T follicular helper cell (primary cell): Measurements from ENCODE around the gene CNGB1.
"Not testable (repeated sequence)": the region's sequence is repeated elsewhere in the genome, so short reads cannot be mapped to it uniquely, and the experiment has no call there.

ENCODE experiments used
- DNase-seq: peaks from one replicate; pipeline ENCODE4 v3.0.0-alpha.2; 2020; ENCODE audit warnings: low read depth

CNGB1 gene

GRCh38 chr16:57929250-57929649 lies 41.7 kb downstream of the CNGB1 start:
- no peak for DNase-seq

DNA sequence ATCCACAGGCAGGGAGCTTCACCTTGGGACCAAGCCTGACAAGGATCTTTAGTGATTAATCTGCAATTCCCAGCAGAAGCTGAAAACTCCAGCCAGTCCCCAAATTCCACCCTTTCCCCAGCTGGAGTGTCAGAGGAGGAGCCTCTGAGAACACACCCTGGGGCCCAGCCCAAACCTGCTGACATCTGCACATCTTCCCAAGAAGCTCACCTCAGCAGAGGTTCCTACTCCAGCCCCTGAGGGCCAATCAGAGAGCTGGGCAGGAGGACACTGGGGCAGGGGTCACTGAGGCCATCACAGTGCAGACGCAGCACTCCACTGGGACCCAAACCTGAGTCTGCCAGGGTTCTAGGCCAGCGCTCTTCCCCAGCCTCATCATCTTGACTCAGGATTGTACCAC lies 44.9 kb downstream of the CNGB1 start:
- DNase-seq, result no peak

DNA sequence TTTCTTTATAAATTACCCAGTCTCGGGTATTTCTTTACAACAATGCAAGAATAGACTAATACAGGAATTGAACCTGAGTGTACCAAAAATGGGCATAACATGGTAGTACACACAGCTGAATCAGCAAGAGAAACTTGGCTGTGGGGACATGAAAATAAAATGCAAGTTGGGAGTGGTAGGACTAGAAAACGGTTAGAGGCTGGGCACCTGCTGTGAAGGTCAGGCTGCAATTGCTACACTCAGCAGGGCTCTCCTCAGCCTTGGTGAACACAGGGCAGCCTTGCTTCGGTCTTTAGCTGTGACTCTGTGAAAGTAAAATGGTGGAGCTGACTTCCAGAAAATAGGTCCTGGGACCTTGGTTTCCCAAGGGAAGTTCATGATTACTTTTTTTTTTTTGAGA lies 45.6 kb downstream of the CNGB1 start:
- DNase-seq, result no peak

DNA sequence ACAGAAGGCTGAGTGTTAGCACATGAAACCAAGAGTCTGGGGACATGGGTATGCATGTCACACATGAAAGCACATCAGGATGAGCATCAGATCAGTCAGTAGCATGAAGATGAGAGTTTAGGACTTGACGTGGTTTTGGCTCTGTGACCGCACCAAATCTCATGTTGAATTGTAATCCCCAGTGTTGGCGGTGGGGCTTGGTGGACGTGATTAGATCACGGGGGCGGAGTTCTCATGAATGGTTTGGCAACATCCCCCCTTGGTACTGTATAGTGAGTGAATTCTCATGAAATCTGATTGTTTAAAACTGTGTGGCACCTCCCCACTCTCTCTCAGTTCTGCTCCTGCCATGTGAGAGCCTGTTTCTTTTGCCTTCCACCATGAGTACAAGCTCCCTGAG lies 46.4 kb downstream of the CNGB1 start:
- no peak for DNase-seq

DNA sequence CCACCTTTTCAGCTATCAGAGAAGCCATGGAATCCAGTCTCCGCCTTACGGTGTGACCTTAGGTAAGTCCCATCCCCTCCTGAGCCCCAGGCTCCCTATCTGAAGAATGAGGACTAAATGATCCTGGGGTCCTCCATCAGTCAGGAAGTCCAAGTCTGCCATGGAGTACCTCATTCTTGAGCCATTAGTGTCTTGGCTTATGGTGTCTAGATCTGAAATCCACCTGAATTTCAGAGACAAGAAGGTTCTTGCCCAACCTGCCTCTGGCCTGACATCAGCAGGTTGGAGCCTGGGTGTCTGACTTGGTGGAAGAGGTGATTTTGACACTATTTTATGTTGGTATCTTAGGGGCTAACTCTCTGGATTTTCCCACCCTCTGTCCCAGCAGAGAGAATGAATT lies 47.1 kb downstream of the CNGB1 start:
- DNase-seq, result no peak

- no peak for DNase-seq
Measured at GRCh38 chr16:57923418-57923817, 47.5 kb downstream of the CNGB1 start.

DNA sequence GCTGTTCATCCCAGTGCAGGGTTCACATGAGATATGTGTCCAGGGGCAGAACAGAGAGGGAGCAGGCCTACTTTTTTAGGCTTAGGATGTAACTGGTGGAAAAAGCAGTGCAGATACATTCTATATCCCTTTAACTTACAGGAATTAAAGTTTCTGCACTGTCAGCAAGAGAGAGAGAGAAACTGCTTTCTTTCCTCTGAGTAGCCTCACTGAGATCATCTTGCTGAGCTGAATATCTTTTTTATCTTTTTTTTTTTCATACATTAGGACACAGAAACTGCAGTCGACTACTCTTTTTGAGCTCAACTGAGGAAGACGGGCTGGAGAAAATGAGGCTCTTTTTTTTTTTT lies 50.1 kb downstream of the CNGB1 start:
- DNase-seq, result no peak

DNA sequence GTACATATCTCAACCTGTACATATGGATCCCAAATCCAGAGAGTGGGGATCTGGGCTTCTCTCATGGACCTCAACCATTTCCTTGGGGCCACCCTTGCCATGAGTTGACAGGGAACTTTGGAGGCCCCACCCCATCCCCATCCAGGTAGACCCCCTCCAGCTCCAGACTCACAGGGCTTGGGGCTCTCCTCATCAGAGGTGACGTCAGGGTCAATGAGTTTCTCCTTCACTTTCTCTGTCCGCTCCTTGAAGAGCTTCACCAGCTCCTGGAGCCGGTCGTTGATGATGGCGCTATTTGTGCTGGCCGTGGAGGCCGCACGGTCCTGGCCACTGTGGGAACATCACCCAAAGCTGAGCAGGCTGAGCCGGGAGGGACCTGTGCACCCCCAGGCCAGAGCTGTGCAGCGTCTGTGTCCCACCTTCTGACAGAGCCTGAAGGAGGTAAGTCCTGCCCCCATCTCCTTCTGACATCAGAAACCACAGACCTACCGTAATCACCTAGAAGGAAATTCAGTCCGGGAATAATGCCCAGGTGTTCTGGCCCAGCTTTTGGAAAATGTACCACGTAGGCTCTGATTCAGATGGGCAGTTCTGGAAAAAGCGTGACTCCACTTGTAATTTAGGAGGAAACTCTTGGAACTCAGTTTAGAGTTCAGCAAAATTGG lies 50.6 kb downstream of the CNGB1 start:
- no peak for DNase-seq

- DNase-seq, result no peak
Measured at GRCh38 chr16:57918994-57919393, 51.9 kb downstream of the CNGB1 start.

DNA sequence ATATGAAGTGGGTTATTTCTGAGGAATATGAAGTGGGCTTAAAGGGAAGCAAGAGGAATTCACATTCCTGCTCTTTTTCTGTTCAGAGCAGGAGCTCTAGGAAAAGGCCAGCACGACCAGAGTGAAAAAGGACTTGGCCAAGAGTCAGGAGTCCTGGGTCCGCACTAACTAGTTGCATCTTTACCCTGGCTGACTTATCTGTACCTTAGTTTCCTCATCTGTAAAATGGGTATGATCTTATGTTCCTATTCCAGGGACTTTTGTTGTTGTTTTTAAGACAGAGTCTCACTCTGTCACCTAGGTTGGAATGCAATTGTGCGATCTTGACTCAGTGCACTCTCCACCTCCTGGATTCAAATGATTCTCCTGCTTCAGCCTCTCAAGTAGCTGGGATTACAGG lies 52.5 kb downstream of the CNGB1 start:
- DNase-seq, result no peak

GRCh38 chr16:57917929-57918328 lies 53.0 kb downstream of the CNGB1 start:
- DNase-seq, result not testable (repeated sequence)

GRCh38 chr16:57917489-57917888 lies 53.4 kb downstream of the CNGB1 start:
- not testable (repeated sequence) for DNase-seq

- DNase-seq, result no peak
Measured at GRCh38 chr16:57916735-57917438, 54.0 kb downstream of the CNGB1 start.

DNA sequence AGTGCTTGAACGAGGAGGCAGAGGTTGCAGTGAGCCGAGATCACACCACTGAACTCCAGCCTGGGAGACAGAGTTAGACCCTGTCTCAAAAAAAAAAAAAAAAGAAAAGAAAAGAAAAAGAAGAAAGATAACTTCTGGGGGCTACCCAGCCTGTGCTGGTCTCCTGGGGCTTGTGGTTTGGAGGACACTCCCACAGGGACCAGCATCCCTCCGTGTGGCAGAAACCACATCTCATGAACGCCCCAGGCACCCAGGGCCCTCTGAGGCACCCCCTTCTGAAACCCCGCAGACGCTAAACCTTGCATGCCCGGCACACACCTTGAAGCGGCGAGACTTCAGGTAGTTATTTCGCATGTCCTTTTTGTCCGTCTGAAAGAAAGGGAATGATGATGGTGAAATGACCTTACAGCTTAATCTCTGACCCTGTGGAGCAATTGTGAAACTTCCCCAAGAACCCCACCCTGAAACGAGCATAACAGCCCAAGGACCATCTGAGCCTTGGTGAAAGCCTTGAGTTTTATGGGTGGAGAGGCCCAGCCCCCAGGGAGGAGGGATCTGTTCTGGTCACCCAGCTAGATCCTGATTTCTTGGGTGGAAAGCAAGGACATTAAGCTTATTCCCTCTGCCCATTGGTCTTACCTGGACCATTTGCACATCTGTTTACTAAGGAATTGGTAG lies 55.0 kb downstream of the CNGB1 start:
- no peak for DNase-seq

GRCh38 chr16:57915267-57915666 lies 55.7 kb downstream of the CNGB1 start:
- no peak for DNase-seq

- no peak for DNase-seq
Measured at GRCh38 chr16:57914244-57915173, 56.4 kb downstream of the CNGB1 start.

GRCh38 chr16:57912529-57913260 lies 58.2 kb downstream of the CNGB1 start:
- no peak for DNase-seq

GRCh38 chr16:57911743-57912142 lies 59.2 kb downstream of the CNGB1 start:
- DNase-seq, result no peak

DNA sequence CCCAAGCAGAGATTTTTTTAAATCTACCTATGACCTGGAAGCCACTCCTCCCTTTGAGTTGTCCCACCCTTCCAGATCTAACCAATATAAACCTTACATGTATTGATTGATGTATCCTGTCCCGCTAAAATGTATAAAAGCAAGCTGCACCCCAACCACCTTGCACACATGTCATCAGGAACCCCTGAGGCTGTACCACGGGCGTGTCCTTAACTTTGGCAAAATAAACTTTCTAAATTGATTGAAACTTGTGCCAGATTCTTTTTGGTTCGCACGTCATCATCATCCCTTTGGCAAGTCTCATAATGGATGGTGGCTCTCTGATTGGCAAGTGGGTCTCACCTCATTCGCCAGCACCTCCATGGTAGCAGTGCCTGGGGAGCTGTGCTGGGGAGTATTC lies 60.2 kb downstream of the CNGB1 start:
- DNase-seq, result no peak

DNA sequence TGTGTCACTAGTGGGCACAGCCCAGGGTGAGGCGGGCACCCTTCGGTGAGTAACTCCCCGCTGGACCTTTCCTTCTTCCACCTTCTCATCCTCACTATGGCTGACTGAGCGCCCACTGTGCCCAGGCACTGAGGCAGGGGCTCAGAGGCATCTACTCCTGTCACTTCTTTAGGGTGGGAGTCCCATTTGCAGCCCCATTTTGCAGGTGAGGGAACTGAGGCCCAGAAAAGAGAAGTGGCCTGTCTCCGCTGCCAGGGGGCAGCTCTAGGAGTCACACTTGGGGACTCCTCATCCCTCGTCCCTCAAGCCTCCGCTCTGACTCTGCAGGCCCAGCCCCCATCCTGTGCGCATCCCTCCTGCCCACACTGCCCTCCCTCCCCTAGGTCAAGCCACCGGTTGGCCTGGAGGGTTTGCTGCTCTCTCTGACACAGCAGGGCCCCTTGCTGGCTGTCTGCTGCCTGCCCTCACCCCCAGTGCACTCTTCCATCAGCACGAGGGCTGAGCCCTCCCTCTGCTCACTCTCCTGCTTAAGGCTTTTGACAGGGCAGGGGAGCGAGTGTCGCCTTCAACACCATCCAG lies 62.4 kb downstream of the CNGB1 start:
- DNase-seq, result no peak
